Naive B cell (primary cell): Measurements from ENCODE around the gene HES5. TPM values are rescaled to one million over a fixed set of nuclear protein-coding genes. Genes with fewer than 3 reads are reported as not detected.

Experiments used
- ATAC-seq, 2 donors: fragments of 150-1000 bp; cut with Tn5 transposase; 2 replicates each; pipeline ENCODE4 v1.10.0; 2021; ENCODE audit warnings: low read depth in 2 of 2, mild to moderate bottlenecking in 2 of 2, moderate library complexity in 2 of 2
- DNase-seq: peaks from one replicate; pipeline ENCODE4 v3.0.0; 2022
- H3K27ac Mint-ChIP-seq, 6 donors: one replicate each; pipeline ENCODE4 v1.8.0; 2020 to 2022; ENCODE audit warnings: mild to moderate bottlenecking in 6 of 6, mixed read lengths in 6 of 6, moderate library complexity in 5 of 6, inconsistent platforms in 2 of 6
- H3K27me3 Mint-ChIP-seq, 3 donors: one replicate each; pipeline ENCODE4 v1.8.0; 2021 to 2022; ENCODE audit warnings: mixed read lengths in 3 of 3, mild to moderate bottlenecking in 1 of 3
- H3K36me3 Mint-ChIP-seq, 2 donors: one replicate each; pipeline ENCODE4 v1.8.0; 2020 to 2022; ENCODE audit warnings: mixed read lengths in 2 of 2, inconsistent platforms in 1 of 2, mild to moderate bottlenecking in 1 of 2
- H3K4me1 Mint-ChIP-seq, 3 donors: one replicate each; pipeline ENCODE4 v1.8.0; 2020 to 2022; ENCODE audit warnings: mixed read lengths in 3 of 3, inconsistent platforms in 1 of 3, mild to moderate bottlenecking in 1 of 3, moderate library complexity in 1 of 3
- H3K4me3 Mint-ChIP-seq, 8 donors: one replicate each; pipeline ENCODE4 v1.8.0; 2020 to 2022; ENCODE audit warnings: mild to moderate bottlenecking in 8 of 8, mixed read lengths in 8 of 8, moderate library complexity in 8 of 8, inconsistent platforms in 2 of 8
- H3K9me3 Mint-ChIP-seq, 7 donors: one replicate each; pipeline ENCODE4 v1.8.0; 2020 to 2022; ENCODE audit warnings: mixed read lengths in 7 of 7, mild to moderate bottlenecking in 5 of 7, inconsistent platforms in 2 of 7, moderate library complexity in 1 of 7
- polyA plus RNA-seq, 6 donors: library from polyadenylated mRNA; unstranded; fragments of 300-500 nt; fragmentation: Illumina TruSeq; gene quantifications; one replicate each; pipeline ENCODE4 v1.2.3, GENCODE V29; 2021; ENCODE audit warnings: low read depth in 6 of 6

Gene HES5
- polyA plus RNA-seq, 6 donors from 2014 or later, result not detected

DNA sequence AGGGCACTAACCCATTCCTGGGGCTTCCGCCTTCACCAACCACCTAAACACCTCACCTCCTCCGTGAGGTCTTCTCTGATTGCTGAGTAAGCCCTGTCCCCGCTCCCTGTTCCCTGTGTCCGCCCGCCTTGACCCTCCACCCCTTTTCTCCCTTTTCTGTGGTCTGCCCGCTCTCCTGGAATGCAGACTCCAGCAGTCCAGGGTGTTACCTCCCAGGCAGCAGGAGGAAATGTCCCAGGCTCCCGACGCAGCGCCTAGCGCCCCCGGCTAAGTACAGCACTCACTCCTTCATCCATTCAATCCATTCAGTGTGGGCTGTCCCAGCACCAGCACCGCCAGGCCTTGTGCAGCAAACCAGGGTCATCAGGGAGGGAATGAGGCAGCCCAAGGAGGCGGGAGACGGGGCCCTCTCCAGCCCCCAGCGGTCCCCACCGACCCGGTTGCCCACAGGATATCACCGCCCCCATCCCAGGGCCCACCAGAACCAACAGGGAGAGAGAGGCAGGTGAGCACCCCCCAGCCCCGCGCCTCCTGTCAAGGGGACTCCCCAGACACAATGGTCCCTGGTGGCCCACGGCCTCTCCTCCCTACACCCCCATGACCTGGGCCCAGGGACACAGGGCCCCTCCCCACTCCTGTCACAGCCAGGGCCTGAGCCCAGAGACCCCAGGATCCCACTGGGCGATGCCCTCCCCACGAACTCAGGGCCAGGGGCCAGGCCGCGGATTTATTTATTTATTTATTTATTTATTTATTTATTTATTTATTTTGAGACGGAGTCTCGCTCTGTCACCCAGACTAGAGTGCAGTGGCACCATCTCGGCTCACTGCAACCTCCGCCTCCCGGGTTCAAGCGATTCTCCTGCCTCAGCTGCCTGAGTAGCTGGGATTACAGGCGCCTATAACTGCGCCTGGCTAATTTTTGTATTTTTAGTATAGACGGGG, 36.3 kb upstream of the HES5 start:
- ATAC-seq (no peak), DNase-seq (no peak)
- H3K4me1 Mint-ChIP-seq, result peaks cover 3 to 16% (median 11%) of the 10 kb centered on the region in 3 donors
- no peaks in the 10 kb centered on the region for H3K27me3 Mint-ChIP-seq
- H3K36me3 Mint-ChIP-seq, result peaks cover 0 to 3% of the 10 kb centered on the region in 2 donors
- H3K4me3 Mint-ChIP-seq, result no peak overlapping the region
- peak overlapping the region in 2 of 6 donors; percentile 52 to 85 for H3K27ac Mint-ChIP-seq
- H3K9me3 Mint-ChIP-seq, result no peaks in the 10 kb centered on the region

DNA sequence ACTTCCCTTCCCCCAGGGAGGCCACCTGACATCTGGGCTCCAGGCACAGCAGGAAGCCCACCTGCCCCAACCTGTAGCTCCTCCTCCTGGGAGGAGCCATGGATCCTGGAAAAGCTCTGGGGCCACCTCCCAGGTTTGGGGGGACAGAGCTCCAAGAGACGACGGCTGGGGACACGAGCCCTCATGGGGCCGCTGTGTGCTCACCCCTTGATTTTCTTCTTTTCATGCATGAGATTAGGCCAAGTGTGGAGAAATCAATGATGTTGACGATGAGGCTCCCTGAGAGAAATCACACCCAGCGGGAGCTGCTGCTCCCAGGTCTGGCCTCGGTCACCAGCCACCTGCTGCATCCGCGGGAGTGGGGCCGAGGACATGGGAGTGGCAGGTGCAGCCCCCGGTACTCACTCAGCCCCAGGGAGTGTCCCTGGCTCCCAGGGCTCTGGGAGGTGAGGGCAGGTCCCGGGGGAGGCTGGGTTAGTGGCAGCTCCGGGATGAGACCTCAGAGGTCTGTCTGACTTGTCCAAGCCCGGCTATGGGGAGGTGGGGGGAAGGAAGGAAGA, 34.8 kb upstream of the HES5 start:
- no peak for ATAC-seq
- H3K27ac Mint-ChIP-seq, result peak overlapping the region in 2 of 6 donors; percentile 41 to 83

DNA sequence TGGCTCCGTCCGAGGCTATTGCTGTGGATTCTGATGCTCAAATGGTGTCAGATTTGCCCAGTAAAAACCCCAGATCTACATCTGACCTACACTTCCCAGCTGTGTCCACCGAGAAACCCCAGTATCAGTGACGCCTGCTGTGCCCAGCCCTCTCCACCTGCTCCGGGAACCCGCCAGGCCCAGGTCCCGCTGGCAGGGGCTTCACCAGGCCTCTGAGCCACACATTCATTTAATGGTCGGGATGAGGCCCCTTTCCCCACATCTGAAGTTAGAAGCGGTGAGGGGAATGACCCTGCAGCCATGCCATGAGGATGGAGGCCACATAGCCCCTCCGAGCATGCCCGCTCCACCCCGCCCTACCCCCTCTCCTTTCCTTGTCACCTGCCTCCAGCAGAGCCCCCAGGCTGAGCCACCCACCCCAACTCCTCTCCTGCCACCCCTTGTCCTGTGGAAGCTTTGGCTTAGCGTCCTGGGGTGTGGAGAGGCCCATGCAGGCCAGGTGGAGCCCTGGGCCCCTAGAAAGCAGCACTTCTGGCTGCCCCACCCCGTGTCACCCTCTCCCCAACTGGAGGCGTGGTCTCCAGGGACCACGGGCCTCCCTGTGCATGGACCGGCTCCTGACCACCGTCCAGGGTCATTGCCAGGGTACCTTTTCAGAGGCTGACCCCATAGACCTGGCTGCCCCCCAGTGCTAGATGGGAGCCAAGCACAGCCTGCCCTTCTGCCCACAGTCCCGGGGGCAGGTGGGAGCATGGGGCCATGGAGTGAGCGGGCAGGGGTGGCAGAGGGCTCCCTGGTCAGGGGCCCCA, 34.1 kb upstream of the HES5 start:
- peaks cover 0 to 9% of the 10 kb centered on the region in 2 donors for H3K36me3 Mint-ChIP-seq
- H3K27ac Mint-ChIP-seq, result peak overlapping the region in 3 of 6 donors; percentile 38 to 83 (median 51)
- H3K27me3 Mint-ChIP-seq, result no peaks in the 10 kb centered on the region
- H3K9me3 Mint-ChIP-seq, result no peaks in the 10 kb centered on the region
- ATAC-seq (no peak), DNase-seq (no peak)
- H3K4me3 Mint-ChIP-seq, result no peak overlapping the region
- H3K4me1 Mint-ChIP-seq, result peaks cover 4 to 20% (median 15%) of the 10 kb centered on the region in 3 donors

More for the DNA sequence above, 34.8 kb upstream of the HES5 start:
- H3K36me3 Mint-ChIP-seq, result peaks cover 0 to 9% of the 10 kb centered on the region in 2 donors
- DNase-seq, result no peak
- H3K4me3 Mint-ChIP-seq, result no peak overlapping the region
- H3K9me3 Mint-ChIP-seq, result no peaks in the 10 kb centered on the region
- peaks cover 4 to 20% (median 15%) of the 10 kb centered on the region in 3 donors for H3K4me1 Mint-ChIP-seq
- H3K27me3 Mint-ChIP-seq, result no peaks in the 10 kb centered on the region

DNA sequence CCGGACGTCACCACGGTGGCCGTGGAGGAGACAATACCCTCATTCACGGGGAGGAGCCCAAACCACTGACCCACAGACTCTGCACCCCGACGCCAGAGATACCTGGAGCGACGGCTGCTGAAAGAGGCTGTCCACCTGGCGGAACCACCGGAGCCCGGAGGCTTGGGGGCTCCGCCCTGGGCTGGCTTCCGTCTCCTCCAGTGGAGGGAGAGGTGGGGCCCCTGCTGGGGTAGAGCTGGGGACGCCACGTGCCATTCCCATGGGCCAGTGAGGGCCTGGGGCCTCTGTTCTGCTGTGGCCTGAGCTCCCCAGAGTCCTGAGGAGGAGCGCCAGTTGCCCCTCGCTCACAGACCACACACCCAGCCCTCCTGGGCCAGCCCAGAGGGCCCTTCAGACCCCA, 33.1 kb upstream of the HES5 start:
- no peak for DNase-seq
- Mint-ChIP-seq H3K9me3 (no peaks in the 10 kb centered on the region), H3K27me3 (no peaks in the 10 kb centered on the region), H3K36me3 (peaks cover 0 to 9% of the 10 kb centered on the region in 2 donors), H3K4me3 (no peak overlapping the region), H3K4me1 (peaks cover 7 to 25% (median 20%) of the 10 kb centered on the region in 3 donors), H3K27ac (peak overlapping the region in 3 of 6 donors; percentile 41 to 51 (median 49))
- ATAC-seq, result no peak

DNA sequence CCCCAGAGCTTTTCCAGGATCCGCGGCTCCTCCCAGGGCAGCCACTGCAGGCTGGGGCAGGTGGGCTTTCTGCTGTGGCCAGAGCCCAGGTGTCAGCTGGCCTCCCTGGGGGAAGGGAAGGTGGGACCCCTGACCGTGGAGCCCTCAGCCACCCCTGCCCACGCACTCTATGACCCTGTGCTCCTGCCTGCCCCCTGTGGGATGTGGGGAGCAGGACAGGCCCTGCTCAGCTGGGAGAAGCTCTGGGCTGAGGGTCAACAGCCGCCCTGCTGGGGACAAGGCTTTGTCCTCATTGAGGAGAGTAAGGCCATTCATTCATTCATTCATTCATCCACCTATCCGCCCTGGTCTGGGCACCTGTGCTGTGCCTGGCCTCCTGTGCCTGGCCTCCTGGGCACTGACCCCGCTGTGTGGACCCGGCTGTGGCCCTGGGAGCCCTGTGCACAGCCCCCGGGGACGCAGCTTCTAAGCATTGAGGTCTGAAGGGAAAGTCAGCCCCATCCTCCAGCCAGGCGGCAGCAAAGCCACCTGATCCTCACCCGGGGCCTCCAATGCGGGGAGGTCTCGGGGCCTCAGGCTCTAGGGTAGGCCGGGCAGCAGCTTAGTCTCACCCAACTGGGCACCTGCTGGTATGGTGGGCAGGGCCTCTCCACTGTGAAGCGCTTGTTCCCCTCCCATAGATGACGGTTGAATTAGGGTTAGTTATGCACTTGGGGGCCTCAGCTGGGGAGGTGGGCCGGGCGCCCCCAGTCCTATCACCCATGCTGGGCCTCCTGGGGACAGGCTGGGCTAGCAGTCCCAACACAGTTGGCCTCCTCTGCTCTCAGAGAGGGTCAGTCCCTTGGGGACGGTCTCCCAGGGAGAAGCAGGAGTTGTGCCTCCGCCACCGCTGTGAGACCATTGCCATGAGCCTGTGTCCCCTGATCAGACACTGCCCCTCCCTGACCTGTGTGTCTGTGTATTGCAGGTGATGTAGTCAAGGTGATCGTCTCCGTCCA, 32.1 kb upstream of the HES5 start:
- H3K27me3 Mint-ChIP-seq, result no peaks in the 10 kb centered on the region
- peaks cover 17 to 32% (median 24%) of the 10 kb centered on the region in 3 donors for H3K4me1 Mint-ChIP-seq
- H3K9me3 Mint-ChIP-seq, result no peaks in the 10 kb centered on the region
- peaks cover 0 to 9% of the 10 kb centered on the region in 2 donors for H3K36me3 Mint-ChIP-seq
- H3K4me3 Mint-ChIP-seq, result peak overlapping the region in 1 of 8 donors; percentile 74
- DNase-seq (no peak), ATAC-seq (peak; percentile 51 to 65)
- H3K27ac Mint-ChIP-seq, result peak overlapping the region in 3 of 6 donors; percentile 19 to 85 (median 81)

DNA sequence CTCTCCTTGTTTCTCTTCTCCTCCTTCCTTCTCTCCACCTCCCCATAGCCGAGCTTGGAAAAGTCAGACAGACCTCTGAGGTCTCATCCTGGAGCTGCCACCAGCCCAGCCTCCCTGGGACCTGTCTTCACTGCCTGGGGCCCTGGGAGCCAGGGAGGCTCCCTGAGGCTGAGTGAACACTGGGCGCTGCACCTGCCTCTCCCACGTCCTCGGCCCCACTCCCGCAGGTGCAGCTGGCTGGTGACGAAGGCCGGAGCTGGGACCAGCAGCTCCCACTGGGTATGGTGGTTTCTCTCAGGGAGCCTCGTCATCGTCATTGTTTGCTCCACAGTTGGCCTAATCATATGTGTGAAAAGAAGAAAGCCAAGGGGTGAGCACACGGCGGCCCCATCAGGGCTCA, 31.4 kb upstream of the HES5 start:
- no peaks in the 10 kb centered on the region for H3K27me3 Mint-ChIP-seq
- H3K36me3 Mint-ChIP-seq, result peaks cover 0 to 9% of the 10 kb centered on the region in 2 donors
- peak overlapping the region in 5 of 6 donors; percentile 47 to 93 (median 85) for H3K27ac Mint-ChIP-seq
- H3K4me1 Mint-ChIP-seq, result peaks cover 20 to 40% (median 25%) of the 10 kb centered on the region in 3 donors
- no peaks in the 10 kb centered on the region for H3K9me3 Mint-ChIP-seq
- ATAC-seq, result no peak
- DNase-seq, result no peak
- peak overlapping the region in 2 of 8 donors; percentile 20 to 74 for H3K4me3 Mint-ChIP-seq

DNA sequence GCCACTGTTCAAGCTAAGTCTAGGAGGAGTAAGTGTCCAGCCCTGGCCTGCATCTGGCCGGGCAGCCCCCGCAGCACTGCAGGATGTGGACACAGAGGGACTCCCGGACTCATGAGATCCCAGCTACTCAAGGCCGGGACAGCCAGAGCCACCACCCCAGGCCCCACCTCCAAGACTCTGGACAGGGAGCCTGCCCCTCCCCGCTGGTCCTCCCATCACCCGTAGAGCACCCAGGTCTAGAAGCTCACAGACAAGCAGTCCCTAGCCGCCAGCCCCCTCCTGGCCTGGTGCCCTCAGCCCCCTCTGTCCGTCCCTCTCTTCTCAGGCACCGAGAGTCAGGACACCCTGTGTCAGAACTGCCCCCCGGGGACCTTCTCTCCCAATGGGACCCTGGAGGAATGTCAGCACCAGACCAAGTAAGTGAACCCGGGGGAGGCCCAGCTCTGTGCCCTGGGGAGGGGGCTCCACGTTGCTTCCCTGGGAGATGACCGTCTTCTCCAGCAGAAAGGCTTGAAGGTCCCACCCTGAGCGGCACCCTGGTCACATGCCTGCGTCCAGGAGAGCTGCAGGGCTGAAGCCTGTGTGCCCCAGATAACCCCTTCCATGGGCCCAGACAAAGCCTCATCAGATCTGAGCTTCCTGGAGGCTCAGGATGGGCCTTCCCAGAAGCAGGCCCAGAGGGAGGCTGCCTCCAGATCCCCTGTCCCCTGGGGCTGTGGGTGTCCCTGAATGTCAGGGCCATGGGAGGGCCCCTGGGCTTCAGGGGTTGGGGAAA, 30.4 kb upstream of the HES5 start:
- H3K9me3 Mint-ChIP-seq, result no peaks in the 10 kb centered on the region
- H3K36me3 Mint-ChIP-seq, result peaks cover 0 to 9% of the 10 kb centered on the region in 2 donors
- DNase-seq (no peak), ATAC-seq (no peak)
- H3K27me3 Mint-ChIP-seq, result no peaks in the 10 kb centered on the region
- H3K4me3 Mint-ChIP-seq, result no peak overlapping the region
- H3K4me1 Mint-ChIP-seq, result peaks cover 27 to 47% (median 31%) of the 10 kb centered on the region in 3 donors
- peak overlapping the region in 3 of 6 donors; percentile 24 to 85 (median 33) for H3K27ac Mint-ChIP-seq

DNA sequence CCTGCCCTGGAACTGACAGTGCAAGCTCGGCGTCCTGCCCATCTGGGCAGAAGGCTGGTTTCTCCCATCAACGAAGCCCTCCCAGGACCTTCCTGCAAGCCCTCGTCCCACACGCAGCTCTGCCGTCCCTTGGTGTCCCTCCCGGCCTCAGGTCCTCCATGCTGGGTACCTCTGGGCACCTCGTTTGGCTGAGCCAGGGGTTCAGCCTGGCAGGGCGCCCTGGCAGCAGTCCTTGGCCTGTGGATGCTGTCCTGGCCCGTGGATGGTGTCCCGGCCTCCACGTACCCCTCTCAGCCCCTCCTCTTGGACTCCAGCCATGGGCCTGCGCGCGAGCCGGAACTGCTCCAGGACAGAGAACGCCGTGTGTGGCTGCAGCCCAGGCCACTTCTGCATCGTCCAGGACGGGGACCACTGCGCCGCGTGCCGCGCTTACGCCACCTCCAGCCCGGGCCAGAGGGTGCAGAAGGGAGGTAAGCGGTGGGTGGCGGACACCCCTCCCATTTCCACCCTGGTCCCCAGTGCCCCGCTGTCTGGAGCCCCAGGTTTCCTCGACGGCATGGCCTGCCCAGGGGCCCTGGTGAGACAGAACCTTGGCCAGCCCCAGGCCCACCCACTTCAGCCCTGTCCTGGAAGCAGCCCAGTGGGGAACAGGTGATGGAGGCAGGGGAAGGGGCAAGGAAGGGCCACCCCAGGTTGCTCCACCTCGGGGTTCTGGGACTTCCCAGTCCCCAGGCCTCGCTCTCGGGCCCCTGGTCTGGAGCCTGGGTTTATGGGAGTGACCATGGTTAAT, 29.6 kb upstream of the HES5 start:
- Mint-ChIP-seq H3K27ac (peak overlapping the region in 3 of 6 donors; percentile 10 to 85 (median 34)), H3K4me3 (peak overlapping the region in 1 of 8 donors; percentile 40), H3K4me1 (peaks cover 29 to 47% (median 34%) of the 10 kb centered on the region in 3 donors), H3K36me3 (peaks cover 0 to 9% of the 10 kb centered on the region in 2 donors), H3K9me3 (no peaks in the 10 kb centered on the region), H3K27me3 (no peaks in the 10 kb centered on the region)
- DNase-seq (no peak), ATAC-seq (no peak)

DNA sequence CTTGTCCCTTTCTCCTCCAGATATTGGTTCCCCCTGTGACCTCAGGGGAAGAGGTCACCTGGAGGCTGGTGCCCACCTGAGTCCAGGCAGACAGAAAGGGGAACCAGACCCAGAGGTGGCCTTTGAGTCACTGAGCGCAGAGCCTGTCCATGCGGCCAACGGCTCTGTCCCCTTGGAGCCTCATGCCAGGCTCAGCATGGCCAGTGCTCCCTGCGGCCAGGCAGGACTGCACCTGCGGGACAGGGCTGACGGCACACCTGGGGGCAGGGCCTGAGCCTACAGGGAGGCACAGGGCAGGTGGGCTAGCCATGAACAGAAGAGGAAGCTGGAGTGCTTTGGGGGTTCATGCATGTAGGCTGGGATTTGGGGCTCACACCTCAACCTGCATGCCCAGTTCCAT, 28.8 kb upstream of the HES5 start:
- Mint-ChIP-seq H3K27me3 (no peaks in the 10 kb centered on the region), H3K4me1 (peaks cover 35 to 55% (median 40%) of the 10 kb centered on the region in 3 donors), H3K36me3 (peaks cover 0 to 9% of the 10 kb centered on the region in 2 donors), H3K4me3 (peak overlapping the region in 6 of 8 donors; percentile 40 to 95 (median 80)), H3K9me3 (no peaks in the 10 kb centered on the region), H3K27ac (peak overlapping the region in 3 of 6 donors; percentile 82 to 98 (median 82))
- no peak for ATAC-seq
- no peak for DNase-seq

DNA sequence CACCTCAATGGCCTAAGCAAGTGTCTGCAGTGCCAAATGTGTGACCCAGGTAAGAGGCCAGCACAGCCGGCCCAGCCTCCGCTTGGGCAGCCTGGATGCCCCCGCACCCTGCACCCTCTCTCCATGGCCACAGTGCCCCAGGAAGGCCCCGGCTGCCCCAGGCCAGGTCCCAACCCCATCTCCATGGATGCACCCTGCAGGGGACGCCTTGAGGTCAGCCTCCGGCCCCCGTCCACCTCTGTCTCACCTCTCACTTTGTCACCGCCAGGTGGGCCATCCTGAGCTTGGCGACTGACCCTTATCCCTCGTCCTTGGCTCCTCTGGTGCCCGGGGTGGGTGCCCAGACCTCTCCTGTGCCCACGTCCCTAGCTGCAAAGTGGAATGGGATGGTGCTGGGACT, 28.4 kb upstream of the HES5 start:
- Mint-ChIP-seq H3K27ac (peak overlapping the region in 4 of 6 donors; percentile 82 to 98 (median 86)), H3K4me3 (peak overlapping the region in 6 of 8 donors; percentile 59 to 95 (median 92)), H3K9me3 (no peaks in the 10 kb centered on the region), H3K27me3 (no peaks in the 10 kb centered on the region), H3K4me1 (peaks cover 38 to 55% (median 40%) of the 10 kb centered on the region in 3 donors), H3K36me3 (peaks cover 0 to 9% of the 10 kb centered on the region in 2 donors)
- DNase-seq, result no peak
- ATAC-seq, result no peak
